Liver (tissue), 9 donors: Measurements from ENCODE around the gene CNKSR3. TPM values are rescaled to one million over a fixed set of nuclear protein-coding genes. Genes with fewer than 3 reads are reported as not detected.

Experiments used
- DNase-seq: peaks from one replicate; pipeline ENCODE4 v3.0.0-alpha.2; 2017; ENCODE audit warnings: low spot score
- H3K27ac ChIP-seq, 2 donors: one replicate each; pipeline ENCODE4 v1.7.0; 2013; ENCODE audit warnings: inconsistent platforms in 2 of 2, low read length in 2 of 2, control low read depth in 1 of 2, low read depth in 1 of 2, mild to moderate bottlenecking in 1 of 2
- H3K27me3 ChIP-seq, 4 donors: one replicate each; pipeline versions ENCODE4 v1.6.1 to v1.7.0; 2013; ENCODE audit warnings: low read length in 3 of 4, inconsistent platforms in 1 of 4, mild to moderate bottlenecking in 1 of 4, moderate library complexity in 1 of 4; ENCODE audit not compliant: control insufficient read depth in 4 of 4, insufficient read depth in 4 of 4
- H3K36me3 ChIP-seq, 4 donors: one replicate each; pipeline versions ENCODE4 v1.6.1 to v1.7.0; 2013; ENCODE audit warnings: low read length in 3 of 4, mild to moderate bottlenecking in 3 of 4, low read depth in 1 of 4, moderate library complexity in 1 of 4; ENCODE audit not compliant: control insufficient read depth in 4 of 4, insufficient read depth in 3 of 4
- H3K4me1 ChIP-seq, 4 donors: one replicate each; pipeline versions ENCODE4 v1.6.1 to v1.7.0; 2013; ENCODE audit warnings: low read length in 3 of 4, mild to moderate bottlenecking in 3 of 4, moderate library complexity in 1 of 4; ENCODE audit not compliant: control insufficient read depth in 4 of 4, insufficient read depth in 4 of 4
- H3K4me3 ChIP-seq, 3 donors: one replicate each; pipeline versions ENCODE4 v1.6.1 to v1.7.0; 2013; ENCODE audit warnings: low read length in 3 of 3, control low read depth in 1 of 3, low read depth in 1 of 3, mild to moderate bottlenecking in 1 of 3
- H3K9ac ChIP-seq, 2 donors: one replicate each; pipeline ENCODE4 v1.7.0; 2013; ENCODE audit warnings: low read length in 2 of 2, mild to moderate bottlenecking in 2 of 2, moderate library complexity in 2 of 2, control low read depth in 1 of 2, low read depth in 1 of 2
- H3K9me3 ChIP-seq, 4 donors: one replicate each; pipeline versions ENCODE4 v1.6.1 to v1.7.0; 2013; ENCODE audit warnings: low read length in 3 of 4; ENCODE audit not compliant: control insufficient read depth in 4 of 4
- ATF3 ChIP-seq: IDR thresholded peaks from 2 replicates; pipeline ENCODE4 v1.6.1; 2016; ENCODE audit warnings: antibody characterized with exemption
- EGR1 ChIP-seq, 2 donors: IDR thresholded peaks; 2 replicates each; pipeline ENCODE4 v1.6.1; 2016 to 2018; ENCODE audit warnings: antibody characterized with exemption in 2 of 2, low read depth in 2 of 2
- FOXA1 ChIP-seq: IDR thresholded peaks from 2 replicates; pipeline ENCODE4 v1.6.1; 2016; ENCODE audit warnings: antibody characterized with exemption
- FOXA2 ChIP-seq: IDR thresholded peaks from 2 replicates; pipeline ENCODE4 v1.6.1; 2016; ENCODE audit warnings: antibody characterized with exemption
- GABPA ChIP-seq, 2 donors: IDR thresholded peaks in 1 of 2; conservative IDR thresholded peaks in 1 of 2; 2 replicates each; pipeline ENCODE4 v1.6.1; 2016; ENCODE audit warnings: antibody characterized with exemption in 2 of 2, mild to moderate bottlenecking in 1 of 2, moderate library complexity in 1 of 2
- HNF4A ChIP-seq, 2 donors: conservative IDR thresholded peaks; 2 replicates each; pipeline ENCODE4 v1.6.1; 2016; ENCODE audit warnings: antibody characterized with exemption in 2 of 2, mild to moderate bottlenecking in 2 of 2
- HNF4G ChIP-seq: IDR thresholded peaks from 2 replicates; pipeline ENCODE4 v1.6.1; 2016; ENCODE audit warnings: antibody characterized with exemption
- JUND ChIP-seq, 2 donors: IDR thresholded peaks; 2 replicates each; pipeline ENCODE4 v1.6.1; 2016; ENCODE audit warnings: antibody characterized with exemption in 2 of 2
- NR2F2 ChIP-seq: IDR thresholded peaks from 2 replicates; pipeline ENCODE4 v1.6.1; 2016; ENCODE audit warnings: antibody characterized with exemption
- RAD21 ChIP-seq, 2 donors: IDR thresholded peaks; 2 replicates each; pipeline ENCODE4 v1.6.1; 2016; ENCODE audit warnings: antibody characterized with exemption in 2 of 2, mild to moderate bottlenecking in 2 of 2
- RXRA ChIP-seq, 2 donors: IDR thresholded peaks; 2 replicates each; pipeline ENCODE4 v1.6.1; 2017 to 2018; ENCODE audit warnings: antibody characterized with exemption in 2 of 2, mild to moderate bottlenecking in 1 of 2
- SP1 ChIP-seq: IDR thresholded peaks from 2 replicates; pipeline ENCODE4 v1.6.1; 2018; ENCODE audit warnings: antibody characterized with exemption, mild to moderate bottlenecking
- TAF1 ChIP-seq: conservative IDR thresholded peaks from 2 replicates; pipeline ENCODE4 v1.6.1; 2016; ENCODE audit warnings: antibody characterized with exemption, mild to moderate bottlenecking
- YY1 ChIP-seq: IDR thresholded peaks from 2 replicates; pipeline ENCODE4 v1.6.1; 2016; ENCODE audit warnings: antibody characterized with exemption, mild to moderate bottlenecking
- ZBTB33 ChIP-seq: IDR thresholded peaks from 2 replicates; pipeline ENCODE4 v1.6.1; 2016; ENCODE audit warnings: antibody characterized with exemption
- WGBS: extraction: QIAGEN DNeasy Blood & Tissue Kit; methylation state at CpG from one replicate; pipeline ENCODE4 v1.1.7; 2013; 5-methylcytosine and 5-hydroxymethylcytosine counted together
- polyA plus RNA-seq, 2 donors: library from polyadenylated mRNA; stranded (reverse) in 1 of 2; unstranded in 1 of 2; fragments of 200-250 nt in 1 of 2; fragments of >200 nt in 1 of 2; fragmentation: Nextera tagmentation in 1 of 2; extraction: Ambion mirVana in 1 of 2; gene quantifications; one replicate each; pipeline versions ENCODE4 v1.2.1 to v1.2.3, GENCODE V29; 2013 to 2015
- total RNA-seq, 2 donors: library from RNA; depleted of rRNA; stranded (reverse); fragments of >200 nt; gene quantifications; one replicate each; pipeline ENCODE4 v1.2.3, GENCODE V29; 2014
- TF ChIP-seq, protein P1 (sequence below): IDR thresholded peaks from 2 replicates; pipeline ENCODE4 v1.6.1; 2016; ENCODE audit warnings: antibody characterized with exemption, mild to moderate bottlenecking
- TF ChIP-seq, protein P2 (sequence below): IDR thresholded peaks from 2 replicates; pipeline ENCODE4 v1.6.1; 2016; ENCODE audit warnings: antibody characterized with exemption
- TF ChIP-seq, protein P3 (sequence below): fragments of 150-350 bp; IDR thresholded peaks from 2 replicates; pipeline ENCODE4 v1.5.1; 2017; ENCODE audit warnings: improper control_type of control experiment, low read depth, low read length; ENCODE audit not compliant: missing input control
- donor health status: healthy.
- donor health status: healthy.
- donor health status: healthy.
- donor health status: healthy.
- donor health status: healthy.

The CNKSR3 gene
- total and polyA plus RNA-seq, 4 donors: 6.4 to 22.7 (median 15.0) TPM

- Histone ChIP-seq H3K27me3 (no peaks in the 10 kb centered on the region), H3K36me3 (peaks cover 7 to 49% (median 30%) of the 10 kb centered on the region in 4 donors), H3K4me1 (no peaks in the 10 kb centered on the region), H3K4me3 (no peak overlapping the region), H3K27ac (no peak overlapping the region), H3K9me3 (no peaks in the 10 kb centered on the region), H3K9ac (no peak overlapping the region)
- TF ChIP-seq NR2F2 (no peak), HNF4G (no peak), EGR1 (IDR thresholded peaks at IDR 0.05; ENCODE audit: low read depth in 2 of 2) (no peak), SP1 (no peak), FOXA2 (no peak), YY1 (no peak), FOXA1 (no peak), JUND (IDR thresholded peaks at IDR 0.05) (no peak), GABPA (IDR thresholded peaks at IDR 0.05 in 1 of 2, conservative IDR thresholded peaks at IDR 0.05 in 1 of 2) (no peak), RXRA (IDR thresholded peaks at IDR 0.05) (no peak), ZBTB33 (no peak), HNF4A (conservative IDR thresholded peaks at IDR 0.05) (no peak), TAF1 (no peak), ATF3 (no peak), RAD21 (IDR thresholded peaks at IDR 0.05) (no peak)
- TF ChIP-seq, protein P1, sequence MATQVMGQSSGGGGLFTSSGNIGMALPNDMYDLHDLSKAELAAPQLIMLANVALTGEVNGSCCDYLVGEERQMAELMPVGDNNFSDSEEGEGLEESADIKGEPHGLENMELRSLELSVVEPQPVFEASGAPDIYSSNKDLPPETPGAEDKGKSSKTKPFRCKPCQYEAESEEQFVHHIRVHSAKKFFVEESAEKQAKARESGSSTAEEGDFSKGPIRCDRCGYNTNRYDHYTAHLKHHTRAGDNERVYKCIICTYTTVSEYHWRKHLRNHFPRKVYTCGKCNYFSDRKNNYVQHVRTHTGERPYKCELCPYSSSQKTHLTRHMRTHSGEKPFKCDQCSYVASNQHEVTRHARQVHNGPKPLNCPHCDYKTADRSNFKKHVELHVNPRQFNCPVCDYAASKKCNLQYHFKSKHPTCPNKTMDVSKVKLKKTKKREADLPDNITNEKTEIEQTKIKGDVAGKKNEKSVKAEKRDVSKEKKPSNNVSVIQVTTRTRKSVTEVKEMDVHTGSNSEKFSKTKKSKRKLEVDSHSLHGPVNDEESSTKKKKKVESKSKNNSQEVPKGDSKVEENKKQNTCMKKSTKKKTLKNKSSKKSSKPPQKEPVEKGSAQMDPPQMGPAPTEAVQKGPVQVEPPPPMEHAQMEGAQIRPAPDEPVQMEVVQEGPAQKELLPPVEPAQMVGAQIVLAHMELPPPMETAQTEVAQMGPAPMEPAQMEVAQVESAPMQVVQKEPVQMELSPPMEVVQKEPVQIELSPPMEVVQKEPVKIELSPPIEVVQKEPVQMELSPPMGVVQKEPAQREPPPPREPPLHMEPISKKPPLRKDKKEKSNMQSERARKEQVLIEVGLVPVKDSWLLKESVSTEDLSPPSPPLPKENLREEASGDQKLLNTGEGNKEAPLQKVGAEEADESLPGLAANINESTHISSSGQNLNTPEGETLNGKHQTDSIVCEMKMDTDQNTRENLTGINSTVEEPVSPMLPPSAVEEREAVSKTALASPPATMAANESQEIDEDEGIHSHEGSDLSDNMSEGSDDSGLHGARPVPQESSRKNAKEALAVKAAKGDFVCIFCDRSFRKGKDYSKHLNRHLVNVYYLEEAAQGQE: no peak
- TF ChIP-seq, protein P2, sequence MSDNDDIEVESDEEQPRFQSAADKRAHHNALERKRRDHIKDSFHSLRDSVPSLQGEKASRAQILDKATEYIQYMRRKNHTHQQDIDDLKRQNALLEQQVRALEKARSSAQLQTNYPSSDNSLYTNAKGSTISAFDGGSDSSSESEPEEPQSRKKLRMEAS: no peak
- TF ChIP-seq, protein P3, sequence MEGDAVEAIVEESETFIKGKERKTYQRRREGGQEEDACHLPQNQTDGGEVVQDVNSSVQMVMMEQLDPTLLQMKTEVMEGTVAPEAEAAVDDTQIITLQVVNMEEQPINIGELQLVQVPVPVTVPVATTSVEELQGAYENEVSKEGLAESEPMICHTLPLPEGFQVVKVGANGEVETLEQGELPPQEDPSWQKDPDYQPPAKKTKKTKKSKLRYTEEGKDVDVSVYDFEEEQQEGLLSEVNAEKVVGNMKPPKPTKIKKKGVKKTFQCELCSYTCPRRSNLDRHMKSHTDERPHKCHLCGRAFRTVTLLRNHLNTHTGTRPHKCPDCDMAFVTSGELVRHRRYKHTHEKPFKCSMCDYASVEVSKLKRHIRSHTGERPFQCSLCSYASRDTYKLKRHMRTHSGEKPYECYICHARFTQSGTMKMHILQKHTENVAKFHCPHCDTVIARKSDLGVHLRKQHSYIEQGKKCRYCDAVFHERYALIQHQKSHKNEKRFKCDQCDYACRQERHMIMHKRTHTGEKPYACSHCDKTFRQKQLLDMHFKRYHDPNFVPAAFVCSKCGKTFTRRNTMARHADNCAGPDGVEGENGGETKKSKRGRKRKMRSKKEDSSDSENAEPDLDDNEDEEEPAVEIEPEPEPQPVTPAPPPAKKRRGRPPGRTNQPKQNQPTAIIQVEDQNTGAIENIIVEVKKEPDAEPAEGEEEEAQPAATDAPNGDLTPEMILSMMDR: no peak
- DNase-seq: no peak
- WGBS: 64% methylated on average over 4 of the region's 4 CpGs
These were observed 106.7 kb downstream of the CNKSR3 start for GRCh38 chr6:154403788-154404187.
